Measurements from ENCODE around the gene PPP1R37.

The PPP1R37 gene

DNA sequence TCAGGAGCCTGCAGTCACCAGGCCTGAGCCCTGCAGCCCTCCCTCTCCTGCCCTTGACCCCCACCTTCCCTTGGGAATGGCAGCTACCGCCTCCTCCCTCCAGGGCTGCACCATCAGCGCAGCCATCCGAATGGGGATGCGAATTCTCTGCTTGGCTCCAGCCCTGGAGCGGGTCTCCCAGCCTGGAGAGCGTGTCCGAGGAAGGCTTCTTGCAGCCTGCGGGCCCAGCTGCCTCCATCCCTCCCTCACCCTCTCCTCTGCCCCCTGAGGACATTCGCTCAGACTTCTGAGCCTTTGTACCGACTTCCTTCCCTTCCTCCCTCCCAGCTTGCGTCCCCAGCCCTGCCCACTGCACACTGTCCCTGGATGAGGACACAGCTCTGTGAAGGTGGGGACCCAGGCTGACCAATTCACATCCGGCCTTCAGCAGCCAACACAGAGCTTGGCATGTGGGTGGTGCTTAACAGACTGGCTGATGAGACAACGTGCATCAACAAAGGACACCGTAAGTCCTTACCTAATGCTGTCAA, 73.8 kb downstream of the PPP1R37 start:
- Mint-ChIP-seq H3K27ac (peak overlapping the region in 1 of 2 donors; percentile 59), H3K4me3 (no peak overlapping the region)
- no peak for ATAC-seq

DNA sequence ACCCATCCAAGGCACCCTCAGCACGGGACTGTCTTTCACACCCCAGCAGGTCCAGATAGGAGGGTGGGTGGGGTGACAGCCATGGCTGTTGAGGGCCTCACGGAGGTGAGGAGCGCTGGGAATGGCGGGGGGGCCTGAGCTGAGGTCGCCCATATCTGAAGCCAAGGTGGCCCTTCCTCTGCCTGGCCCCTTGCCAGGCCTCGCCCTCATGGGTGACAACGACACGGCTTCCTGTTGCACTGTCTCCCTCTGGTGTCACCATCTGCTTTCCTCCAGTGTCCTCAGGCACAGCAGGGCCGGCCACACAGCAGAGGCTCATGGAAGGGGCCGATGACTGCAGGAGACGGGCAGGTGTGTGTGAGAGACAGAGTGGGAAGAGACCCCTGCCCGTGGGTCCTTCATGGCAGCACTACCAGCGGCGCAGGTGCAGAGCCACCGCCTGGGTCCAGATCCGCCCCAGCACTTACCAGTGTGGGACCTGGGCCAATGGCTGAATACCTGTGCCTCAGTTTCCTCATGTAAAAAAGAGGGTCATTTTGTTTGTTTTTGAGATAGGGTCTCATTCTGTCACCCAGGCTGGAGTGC, 75.9 kb downstream of the PPP1R37 start:
- H3K4me3 Mint-ChIP-seq = no peak overlapping the region
- H3K9me3 Mint-ChIP-seq = no peaks in the 10 kb centered on the region
- H3K4me1 Mint-ChIP-seq = peaks cover 65% of the 10 kb centered on the region
- H3K27me3 Mint-ChIP-seq = no peaks in the 10 kb centered on the region
- peak overlapping the region in 1 of 2 donors; percentile 57 for H3K27ac Mint-ChIP-seq
- DNase-seq (no peak), ATAC-seq (no peak)

More for the DNA sequence above, 73.8 kb downstream of the PPP1R37 start:
- Mint-ChIP-seq H3K27me3 (no peaks in the 10 kb centered on the region), H3K9me3 (no peaks in the 10 kb centered on the region), H3K4me1 (peaks cover 55% of the 10 kb centered on the region)
- no peak for DNase-seq

DNA sequence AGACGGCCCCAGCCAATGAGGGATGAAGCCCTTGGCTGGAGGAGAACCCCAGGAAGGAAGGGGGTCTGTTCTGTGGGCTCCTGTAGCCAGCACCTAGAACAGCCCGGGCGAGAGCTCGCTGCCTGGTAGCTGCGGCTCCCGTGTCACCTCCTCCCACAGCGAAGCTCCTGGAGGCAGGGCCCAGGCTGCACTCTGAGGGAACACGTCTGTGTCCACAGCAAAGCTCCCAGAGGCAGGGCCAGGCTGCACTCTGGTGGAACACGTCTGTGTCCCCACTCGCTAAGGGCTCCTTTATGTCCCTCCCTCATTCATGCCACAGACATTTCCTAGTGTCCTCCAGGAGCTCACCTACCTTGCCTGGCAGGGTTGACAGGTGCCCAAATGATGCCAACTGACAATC, 76.6 kb downstream of the PPP1R37 start:
- Mint-ChIP-seq H3K4me3 (peak overlapping the region in 1 of 2 donors; percentile 27), H3K4me1 (peaks cover 63% of the 10 kb centered on the region), H3K27ac (no peak overlapping the region)

DNA sequence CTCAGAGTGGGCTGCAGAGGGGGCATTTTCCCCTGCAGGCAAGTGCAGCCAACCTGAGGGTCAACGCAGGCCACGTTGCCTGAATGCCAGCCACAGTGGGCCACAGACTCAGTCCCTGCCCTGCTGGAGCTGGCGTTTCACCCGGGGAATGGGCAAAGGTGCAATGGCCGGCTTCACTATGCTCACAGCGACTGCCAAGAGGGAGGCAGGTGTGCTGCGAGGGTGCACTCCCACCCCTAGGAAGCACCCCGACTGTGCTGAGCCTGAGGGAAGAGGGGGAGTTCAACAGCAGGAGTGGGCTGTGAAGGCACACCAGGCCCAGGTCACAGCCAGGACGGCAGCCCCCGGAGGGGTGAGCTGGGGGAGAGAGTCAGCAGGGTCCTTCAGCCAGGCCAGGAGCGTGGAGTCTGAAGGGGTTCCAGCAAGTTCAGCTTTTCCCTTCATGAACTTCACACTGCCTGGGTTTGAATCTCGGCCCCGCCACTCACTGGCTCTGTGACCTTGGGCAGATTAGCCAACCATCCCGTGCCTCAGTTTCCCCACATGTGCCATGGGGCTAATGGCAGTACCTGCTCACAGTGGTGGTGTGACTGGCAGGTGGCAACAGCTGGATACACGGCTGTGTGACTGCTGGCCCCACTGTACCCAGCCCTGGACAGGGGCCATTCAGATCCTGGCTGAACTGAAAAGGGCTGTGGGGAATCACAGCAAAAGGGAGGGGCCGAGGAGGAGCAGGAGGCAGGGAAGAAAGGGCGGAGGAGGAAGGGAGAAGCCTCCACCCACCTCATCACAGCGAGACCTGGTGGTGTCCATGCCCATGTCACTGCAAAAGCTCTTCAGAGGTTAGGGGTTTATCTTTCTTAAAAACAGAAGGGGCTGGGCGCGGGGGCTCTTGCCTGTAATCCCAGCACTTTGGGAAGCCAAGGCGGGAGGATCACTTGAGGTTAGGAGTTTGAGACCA, 77.4 kb downstream of the PPP1R37 start:
- no peak for DNase-seq
- Mint-ChIP-seq H3K9me3 (no peaks in the 10 kb centered on the region), H3K4me3 (peak overlapping the region; percentile 69 to 81), H3K27me3 (no peaks in the 10 kb centered on the region), H3K4me1 (peaks cover 58% of the 10 kb centered on the region), H3K27ac (peak overlapping the region; percentile 77 to 98)
- no peak for ATAC-seq

More for the DNA sequence above, 76.6 kb downstream of the PPP1R37 start:
- no peak for ATAC-seq
- no peaks in the 10 kb centered on the region for H3K9me3 Mint-ChIP-seq
- no peaks in the 10 kb centered on the region for H3K27me3 Mint-ChIP-seq
- DNase-seq = no peak

DNA sequence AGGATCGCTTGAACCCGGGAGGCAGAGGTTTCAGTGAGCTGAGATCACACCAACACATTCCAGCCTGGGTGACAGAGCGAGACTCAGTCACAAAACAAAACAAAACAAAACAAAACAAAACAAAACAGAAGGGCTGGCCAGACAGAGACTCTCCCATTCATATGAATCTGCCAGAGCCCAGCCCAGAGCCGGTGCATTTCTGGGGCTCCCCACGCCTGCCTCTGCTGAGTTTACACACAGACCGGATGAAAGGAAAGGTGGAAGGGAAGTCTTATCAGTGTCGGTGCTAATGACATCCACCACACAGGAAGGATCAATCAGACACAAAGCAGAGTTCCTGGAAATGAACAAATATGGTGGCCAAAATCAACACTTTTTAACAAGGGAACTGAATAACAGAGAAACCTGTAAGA, 78.2 kb downstream of the PPP1R37 start:
- H3K9me3 Mint-ChIP-seq = no peaks in the 10 kb centered on the region
- DNase-seq (peak in 1 of 2 donors; percentile 58), ATAC-seq (peak; percentile 91)
- peak overlapping the region; percentile 94 to 98 for H3K27ac Mint-ChIP-seq
- H3K4me3 Mint-ChIP-seq = peak overlapping the region; percentile 69 to 81
- peaks cover 59% of the 10 kb centered on the region for H3K4me1 Mint-ChIP-seq
- no peaks in the 10 kb centered on the region for H3K27me3 Mint-ChIP-seq

DNA sequence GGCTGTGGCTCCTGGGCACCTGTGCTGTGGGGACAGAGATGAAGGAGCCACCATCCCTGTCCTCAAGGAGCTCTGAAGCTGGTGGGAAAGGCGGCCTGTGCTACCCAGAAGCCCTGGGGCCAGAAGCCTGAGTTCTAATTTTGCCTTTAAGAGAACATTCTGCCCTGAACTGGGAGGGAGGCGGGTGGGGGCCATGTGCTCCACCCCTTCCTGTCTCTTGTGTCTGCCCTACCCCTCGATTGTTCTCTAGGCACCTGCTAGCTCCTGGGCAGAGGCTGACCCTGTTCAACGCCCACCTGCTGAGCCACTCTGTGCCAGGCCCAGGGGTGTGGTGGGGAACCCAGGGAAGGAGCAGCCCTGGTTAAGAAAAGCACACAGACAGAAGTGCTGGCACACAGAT, 79.2 kb downstream of the PPP1R37 start:
- Mint-ChIP-seq H3K4me3 (peak overlapping the region in 1 of 2 donors; percentile 57), H3K27me3 (no peaks in the 10 kb centered on the region), H3K27ac (peak overlapping the region; percentile 40 to 78), H3K4me1 (peaks cover 54% of the 10 kb centered on the region), H3K9me3 (no peaks in the 10 kb centered on the region)
- ATAC-seq = peak; percentile 44
- DNase-seq = no peak

DNA sequence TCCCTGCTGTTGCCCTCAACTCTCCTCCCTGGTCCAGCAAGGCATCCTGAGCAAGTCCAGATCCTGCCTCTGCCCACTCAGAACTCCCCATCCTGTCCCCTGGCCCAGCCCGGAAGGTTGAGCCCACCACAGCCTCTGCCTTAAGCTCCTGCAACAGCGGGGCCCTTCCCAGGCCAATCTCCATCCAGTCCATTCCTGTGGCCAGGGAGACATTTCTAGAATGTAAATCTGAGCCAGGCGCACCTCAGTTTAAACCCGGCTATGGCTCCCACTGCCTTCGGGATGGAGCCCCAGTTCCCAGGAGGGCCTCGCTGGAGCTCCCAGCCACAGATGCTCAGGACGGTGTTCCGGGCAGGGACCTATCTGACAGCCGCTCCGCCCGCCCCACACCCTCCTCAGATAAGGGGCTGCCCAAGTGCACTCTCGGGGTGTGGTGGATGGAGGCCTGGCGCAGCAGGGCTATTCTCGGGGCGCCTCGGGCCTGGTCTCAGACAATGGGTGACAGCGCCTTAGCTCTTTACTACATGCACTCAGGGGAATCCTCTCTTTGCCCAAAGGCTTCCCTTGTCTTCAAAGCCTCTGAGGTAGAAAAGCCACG, 79.7 kb downstream of the PPP1R37 start:
- no peaks in the 10 kb centered on the region for H3K9me3 Mint-ChIP-seq
- no peaks in the 10 kb centered on the region for H3K27me3 Mint-ChIP-seq
- ATAC-seq (no peak), DNase-seq (no peak)
- peak overlapping the region in 1 of 2 donors; percentile 44 for H3K4me3 Mint-ChIP-seq
- H3K27ac Mint-ChIP-seq = peak overlapping the region in 1 of 2 donors; percentile 78
- H3K4me1 Mint-ChIP-seq = peaks cover 54% of the 10 kb centered on the region

DNA sequence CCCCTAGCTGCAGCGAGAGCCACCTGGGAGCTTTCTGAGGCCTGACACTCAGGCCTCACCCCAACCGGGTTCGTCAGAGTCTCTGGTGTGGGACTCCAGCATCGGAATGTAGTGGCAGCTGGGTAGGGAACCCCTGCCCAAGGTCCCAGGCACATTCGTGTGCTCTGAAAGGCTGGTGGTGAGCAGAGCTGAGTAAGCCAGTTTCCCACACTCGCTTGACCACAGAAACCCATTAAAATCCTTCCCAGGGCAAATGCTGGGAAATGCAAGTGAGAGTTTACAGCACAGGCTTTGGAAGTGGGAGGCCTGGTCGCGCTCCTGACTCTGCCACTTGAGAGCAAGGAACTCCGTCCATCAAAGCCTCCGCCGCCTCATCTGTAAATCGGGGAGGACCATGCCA, 80.8 kb downstream of the PPP1R37 start:
- no peaks in the 10 kb centered on the region for H3K27me3 Mint-ChIP-seq
- H3K4me3 Mint-ChIP-seq = peak overlapping the region in 1 of 2 donors; percentile 36
- H3K9me3 Mint-ChIP-seq = no peaks in the 10 kb centered on the region
- ATAC-seq (no peak), DNase-seq (no peak)
- peak overlapping the region in 1 of 2 donors; percentile 19 for H3K27ac Mint-ChIP-seq
- H3K4me1 Mint-ChIP-seq = peaks cover 52% of the 10 kb centered on the region

DNA sequence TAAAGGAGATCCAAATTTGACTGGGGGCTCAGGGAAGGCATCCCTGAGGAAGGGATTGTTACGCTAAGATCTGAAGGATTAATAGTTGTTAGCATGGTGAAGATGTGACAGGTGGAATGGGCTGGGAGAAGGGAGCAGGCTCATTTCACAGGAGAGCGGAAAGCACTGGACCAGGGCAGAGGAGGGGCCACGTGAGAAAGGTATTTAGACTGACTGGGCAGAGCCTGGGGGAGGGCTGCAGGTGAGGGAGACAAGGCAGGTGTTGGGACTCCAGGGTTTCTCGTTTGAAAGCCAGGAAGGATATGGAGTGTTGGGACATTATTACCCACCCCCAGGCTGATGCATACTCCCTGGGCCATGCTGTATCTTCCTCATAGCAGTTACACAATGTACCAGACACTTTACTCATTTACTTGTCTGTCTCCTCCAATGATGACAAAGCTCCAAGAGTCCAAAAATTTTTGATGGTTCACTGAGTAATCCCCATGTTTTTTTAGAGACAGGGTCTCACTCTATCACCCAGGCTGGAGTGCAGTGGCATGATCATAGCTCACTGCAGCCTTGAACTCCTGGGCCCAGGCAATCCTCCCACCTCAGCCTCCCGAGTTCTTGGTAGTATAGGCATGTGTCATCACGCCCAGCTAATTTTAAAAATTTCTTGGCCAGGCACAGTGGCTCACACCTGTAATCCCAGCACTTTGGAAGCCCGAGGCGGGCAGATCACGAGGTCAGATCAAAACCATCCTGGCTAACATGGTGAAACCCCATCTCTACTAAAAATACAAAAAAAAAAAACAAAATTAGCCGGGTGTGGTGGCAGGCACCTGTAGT, 82.8 kb downstream of the PPP1R37 start:
- ATAC-seq (no peak), DNase-seq (no peak)
- peaks cover 54% of the 10 kb centered on the region for H3K4me1 Mint-ChIP-seq
- no peak overlapping the region for H3K4me3 Mint-ChIP-seq
- no peaks in the 10 kb centered on the region for H3K27me3 Mint-ChIP-seq
- no peaks in the 10 kb centered on the region for H3K9me3 Mint-ChIP-seq
- peak overlapping the region in 1 of 2 donors; percentile 85 for H3K27ac Mint-ChIP-seq

DNA sequence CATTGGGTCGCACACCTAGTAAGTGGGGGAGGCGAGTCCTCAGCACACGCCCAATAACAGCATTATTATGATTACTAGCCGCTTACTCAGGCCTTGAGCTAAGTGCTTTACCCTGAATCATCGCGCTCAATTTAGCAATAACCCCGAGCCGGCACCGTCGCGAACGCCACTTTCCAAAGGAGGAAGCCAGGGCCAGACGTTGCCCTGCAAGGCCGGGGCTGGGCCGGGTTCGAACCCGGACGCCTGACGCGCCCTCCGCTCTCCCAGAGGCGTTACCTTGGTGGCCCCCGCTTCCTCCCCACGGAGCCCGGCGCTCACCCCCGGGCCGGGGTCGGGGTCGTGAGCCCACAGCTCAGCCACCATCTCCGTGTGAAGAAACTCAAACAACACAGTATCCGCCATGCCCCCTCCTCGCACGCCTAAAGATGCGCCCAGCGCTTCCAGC, 84.9 kb downstream of the PPP1R37 start, which contains the start of gene TRAPPC6A:
TSS of gene TRAPPC6A (minus strand) at position 421 of the 445 bp plus-strand sequence. CDS start at position 402, 19 bp downstream.
- Mint-ChIP-seq H3K4me1 (peaks cover 46% of the 10 kb centered on the region), H3K9me3 (no peaks in the 10 kb centered on the region), H3K27ac (peak within 1 kb of the TSS; percentile 83 to 97), H3K4me3 (peak within 1 kb of the TSS; percentile 86 to 87), H3K27me3 (no peaks in the 10 kb centered on the region)
- DNase-seq (no peak), ATAC-seq (peak; percentile 3)

DNA sequence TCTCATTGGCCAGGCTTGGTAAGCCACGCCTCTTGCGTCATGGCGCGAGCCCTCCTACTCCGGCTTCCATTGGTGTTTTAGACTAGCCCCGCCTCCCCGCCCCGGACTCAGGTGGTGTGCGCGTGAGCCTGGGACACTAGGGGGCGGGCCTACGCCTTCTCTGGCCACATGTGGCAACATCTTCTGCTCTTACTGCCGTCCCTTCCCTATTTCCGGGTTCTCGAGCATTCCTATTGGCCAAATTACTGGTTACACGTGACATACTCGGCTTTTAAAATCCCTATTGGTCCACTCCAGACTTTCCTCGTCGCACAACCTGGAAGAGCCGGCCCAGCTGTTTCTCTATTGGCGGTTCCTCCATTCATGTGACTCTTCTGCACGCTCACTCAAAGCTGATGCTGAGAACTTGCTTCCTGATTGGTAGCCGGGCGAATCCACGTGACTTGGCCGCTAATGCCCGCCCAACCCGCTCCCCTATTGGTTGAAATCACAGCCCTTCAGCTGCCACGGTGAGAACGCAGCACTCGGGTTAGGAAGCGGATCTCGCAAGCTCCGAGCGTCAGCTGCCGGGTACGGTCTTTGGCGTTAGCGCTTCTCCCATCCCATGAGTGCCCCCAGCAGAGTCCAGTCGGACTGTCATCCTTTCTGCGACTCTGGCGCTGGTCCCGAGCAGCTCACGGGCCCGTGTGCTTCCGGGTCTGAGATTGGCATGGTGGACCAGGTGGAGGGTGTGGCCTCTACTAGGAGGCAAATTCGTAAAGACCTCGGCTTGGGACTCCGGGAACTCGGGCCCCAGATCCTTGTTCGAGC, 85.5 kb downstream of the PPP1R37 start, which contains the start of gene BLOC1S3:
TSS of gene BLOC1S3 (plus strand) at position 523 of the 810 bp plus-strand sequence. CDS start 513 bp downstream, outside the sequence.
- peak within 1 kb of the TSS; percentile 86 to 87 for H3K4me3 Mint-ChIP-seq
- DNase-seq (peak; percentile 100), ATAC-seq (peak; percentile 92)
- H3K4me1 Mint-ChIP-seq = peaks cover 40% of the 10 kb centered on the region
- peak within 1 kb of the TSS; percentile 83 to 97 for H3K27ac Mint-ChIP-seq
- H3K9me3 Mint-ChIP-seq = no peaks in the 10 kb centered on the region
- no peaks in the 10 kb centered on the region for H3K27me3 Mint-ChIP-seq

DNA sequence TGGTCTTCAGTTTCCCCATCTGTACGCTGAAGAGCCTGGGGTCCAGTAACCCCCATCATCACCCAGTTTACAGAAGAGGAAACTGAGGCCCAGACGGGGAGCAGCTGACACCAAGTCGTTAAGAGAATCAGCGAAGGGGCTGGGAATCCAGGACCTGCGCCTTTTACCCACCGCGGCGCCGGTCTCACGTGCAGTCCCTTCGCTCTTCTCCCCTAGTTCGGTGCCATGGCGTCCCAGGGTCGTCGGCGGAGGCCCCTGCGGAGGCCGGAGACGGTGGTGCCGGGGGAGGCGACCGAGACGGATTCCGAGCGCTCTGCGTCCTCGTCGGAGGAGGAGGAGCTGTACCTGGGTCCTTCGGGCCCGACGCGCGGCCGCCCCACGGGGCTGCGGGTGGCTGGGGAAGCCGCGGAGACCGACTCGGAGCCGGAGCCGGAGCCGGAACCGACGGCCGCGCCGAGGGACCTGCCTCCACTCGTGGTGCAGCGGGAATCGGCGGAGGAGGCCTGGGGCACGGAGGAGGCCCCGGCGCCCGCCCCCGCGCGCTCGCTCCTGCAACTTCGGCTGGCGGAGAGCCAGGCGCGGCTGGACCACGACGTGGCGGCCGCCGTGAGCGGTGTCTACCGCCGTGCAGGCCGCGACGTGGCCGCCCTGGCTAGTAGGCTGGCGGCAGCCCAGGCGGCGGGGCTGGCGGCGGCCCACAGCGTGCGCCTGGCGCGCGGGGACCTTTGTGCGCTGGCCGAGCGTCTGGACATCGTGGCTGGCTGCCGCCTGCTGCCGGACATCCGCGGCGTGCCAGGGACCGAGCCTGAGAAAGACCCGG, 86.3 kb downstream of the PPP1R37 start:
- Mint-ChIP-seq H3K4me3 (peak overlapping the region; percentile 86 to 87), H3K27me3 (no peaks in the 10 kb centered on the region)
- ATAC-seq = no peak

DNA sequence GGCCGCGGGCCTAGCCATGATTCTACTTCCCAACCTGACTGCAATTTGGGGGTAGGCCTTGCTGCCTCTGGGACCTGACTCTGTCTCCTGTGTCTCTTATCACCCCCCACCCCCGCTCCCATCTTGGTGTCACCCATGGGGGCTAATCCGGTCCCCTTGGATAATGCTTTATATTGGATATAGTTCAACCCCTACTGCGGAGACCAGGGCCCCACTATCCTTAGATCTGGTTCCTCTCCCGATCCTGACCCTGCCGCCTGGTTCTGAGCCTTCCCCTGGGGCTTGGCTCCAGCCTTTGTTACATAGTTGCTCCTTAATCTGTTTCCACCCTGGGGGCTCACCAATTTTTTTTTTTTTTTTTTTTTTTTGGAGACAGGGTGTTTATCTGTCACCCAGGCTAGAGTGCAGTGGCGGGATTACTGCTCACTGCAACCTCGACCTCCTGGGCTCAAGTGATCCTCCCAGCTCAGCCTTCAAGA, 87.0 kb downstream of the PPP1R37 start:
- H3K4me1 Mint-ChIP-seq = peaks cover 34% of the 10 kb centered on the region
- H3K4me3 Mint-ChIP-seq = peak overlapping the region; percentile 79 to 81
- no peaks in the 10 kb centered on the region for H3K9me3 Mint-ChIP-seq
- H3K27me3 Mint-ChIP-seq = no peaks in the 10 kb centered on the region
- ATAC-seq (no peak), DNase-seq (no peak)
- peak overlapping the region in 1 of 2 donors; percentile 27 for H3K27ac Mint-ChIP-seq

More for the DNA sequence above, 86.3 kb downstream of the PPP1R37 start:
- peak; percentile 45 to 46 for DNase-seq
- peaks cover 31% of the 10 kb centered on the region for H3K4me1 Mint-ChIP-seq
- H3K9me3 Mint-ChIP-seq = no peaks in the 10 kb centered on the region
- H3K27ac Mint-ChIP-seq = peak overlapping the region; percentile 82 to 97

Measured in stimulated activated naive CD8-positive, alpha-beta T cell treated with anti-CD3 and anti-CD28 coated beads, Interleukin-15, amount 100 ng/mL, for 72 hours (primary cell).